K562 (cell line): Measurements from ENCODE around the gene CTPS2. TPM values are rescaled to one million over a fixed set of nuclear protein-coding genes. Genes with fewer than 3 reads are reported as not detected.

Experiments
- ATAC-seq: fragments of 200-7000 bp; cut with Tn5 transposase; 3 replicates; pipeline ENCODE4 v1.9.1; 2020; ENCODE audit warnings: moderate library complexity
- BruUV-seq: library from RNA; stranded (reverse); fragments of 400-500 nt; replicated peaks from 2 replicates; lab custom pipeline; 2021; lab: Mats Ljungman, UMichigan
- CTCF ChIA-PET: fragments of 300-600 bp; formaldehyde crosslinking; extraction: SDS; loops from one replicate; lab custom pipeline; 2021; ENCODE audit warnings: low intra/inter-chr PET ratio; lab: Yijun Ruan, JAX
- POLR2A ChIA-PET: fragments of 300-600, 350-650 bp; sonication (Branson Sonifier 250); formaldehyde crosslinking; extraction: SDS; loops from one replicate; lab custom pipeline; 2021; ENCODE audit warnings: antibody characterized with exemption, inconsistent platforms; lab: Yijun Ruan, JAX
- DNase-seq, 4 experiments: peaks; one replicate each; pipeline versions ENCODE4 v3.0.0 to v3.0.0-alpha.2; 2011 to 2018; ENCODE audit warnings: low spot score in 3 of 4, mixed read lengths in 3 of 4; ENCODE audit errors: extremely low read depth in 1 of 4
- FAIRE-seq: peaks from 2 replicates; lab custom pipeline; 2011; peaks lifted over from hg19 to GRCh38; lab: Jason Lieb, UNC
- H2AFZ ChIP-seq: 2 replicates; pipeline ENCODE4 v1.6.0; 2011; ENCODE audit warnings: low read depth, low read length, control low read depth, inconsistent platforms
- H3K27ac ChIP-seq: fragments of 200-600 bp; 3 replicates; pipeline ENCODE4 v1.8.0; 2011; ENCODE audit warnings: low read depth, mild to moderate bottlenecking, control low read depth, inconsistent platforms, low read length, moderate library complexity, mixed read lengths; ENCODE audit errors: extremely low read depth
- H3K27me3 ChIP-seq, 2 experiments: fragments of 300-600 bp in 1 of 2; 2 replicates in 1 of 2; 3 replicates in 1 of 2; pipeline versions ENCODE4 v1.6.0 to v1.8.0; 2011; ENCODE audit warnings: inconsistent platforms in 2 of 2, low read length in 2 of 2, mild to moderate bottlenecking in 1 of 2, mixed read lengths in 1 of 2, moderate library complexity in 1 of 2; ENCODE audit not compliant: control insufficient read depth in 2 of 2, insufficient read depth in 2 of 2
- H3K36me3 ChIP-seq: fragments of 300-600 bp; 3 replicates; pipeline ENCODE4 v1.8.0; 2011; ENCODE audit warnings: mild to moderate bottlenecking, low read length, inconsistent platforms; ENCODE audit not compliant: control insufficient read depth, insufficient read depth
- H3K4me1 ChIP-seq, 2 experiments: fragments of 200-600 bp in 1 of 2; replicated peaks in 1 of 2; 2 replicates in 1 of 2; 3 replicates in 1 of 2; pipeline versions ENCODE4 v1.5.1 to v1.8.0; 2011; ENCODE audit warnings: inconsistent platforms in 2 of 2, low read length in 2 of 2, mild to moderate bottlenecking in 1 of 2, mixed read lengths in 1 of 2, moderate library complexity in 1 of 2; ENCODE audit not compliant: control insufficient read depth in 2 of 2, insufficient read depth in 2 of 2
- H3K4me2 ChIP-seq: 2 replicates; pipeline ENCODE4 v1.6.1; 2011; ENCODE audit warnings: low read length, control low read depth, inconsistent platforms, mixed read lengths; ENCODE audit not compliant: insufficient read depth
- H3K4me3 ChIP-seq: fragments of 200-600 bp; sonication (generic), shearing (Covaris generic); 2 replicates; pipeline ENCODE4 v1.5.1; 2016; ENCODE audit warnings: control low read depth, inconsistent platforms
- H3K79me2 ChIP-seq: fragments of 200-600 bp; 3 replicates; pipeline ENCODE4 v1.8.0; 2011; ENCODE audit warnings: low read length, inconsistent platforms; ENCODE audit not compliant: control insufficient read depth, insufficient read depth
- H3K9ac ChIP-seq, 2 experiments: 2 replicates each; pipeline versions ENCODE4 v1.6.0 to v1.6.1; 2011; ENCODE audit warnings: low read depth in 2 of 2, low read length in 2 of 2, control low read depth in 1 of 2, inconsistent platforms in 1 of 2, mild to moderate bottlenecking in 1 of 2, mixed read lengths in 1 of 2; ENCODE audit not compliant: insufficient read depth in 1 of 2
- H3K9me1 ChIP-seq: one replicate; pipeline ENCODE4 v1.6.0; 2011; ENCODE audit warnings: inconsistent platforms, mild to moderate bottlenecking, low read length, moderate library complexity; ENCODE audit not compliant: control insufficient read depth, insufficient read depth
- H3K9me3 ChIP-seq: replicated peaks from 2 replicates; pipeline ENCODE4 v1.5.1; 2011; ENCODE audit warnings: low read depth, low read length, inconsistent platforms; ENCODE audit not compliant: control insufficient read depth, insufficient read depth
- H4K20me1 ChIP-seq: replicated peaks from 2 replicates; pipeline ENCODE4 v1.6.1; 2011; ENCODE audit warnings: low read length, inconsistent platforms, mixed read lengths; ENCODE audit not compliant: control insufficient read depth, insufficient read depth
- BCOR ChIP-seq: fragments of 450-650 bp; IDR thresholded peaks from 2 replicates; pipeline ENCODE4 v1.6.1; 2016
- BDP1 ChIP-seq: IDR thresholded peaks from 3 replicates; pipeline ENCODE4 v1.6.1; 2011; ENCODE audit not compliant: insufficient read length, insufficient read depth
- GATAD2B ChIP-seq: fragments of 450-650 bp; IDR thresholded peaks from 2 replicates; pipeline ENCODE4 v1.6.1; 2017; ENCODE audit warnings: mild to moderate bottlenecking, borderline replicate concordance
- HCFC1 ChIP-seq: IDR thresholded peaks from 2 replicates; pipeline ENCODE4 v1.6.1; 2012; ENCODE audit warnings: low read depth, low read length, improper control_type of control experiment
- HDAC3 ChIP-seq: fragments of 450-650 bp; IDR thresholded peaks from 2 replicates; pipeline ENCODE4 v1.6.1; 2018; ENCODE audit warnings: borderline replicate concordance, mild to moderate bottlenecking, moderate library complexity; ENCODE audit not compliant: partially characterized antibody
- KAT8 ChIP-seq: fragments of 450-650 bp; IDR thresholded peaks from 2 replicates; pipeline ENCODE4 v1.6.1; 2016; ENCODE audit warnings: low read depth, mild to moderate bottlenecking
- TGIF2 ChIP-seq: sonication (generic); formaldehyde crosslinking; IDR thresholded peaks from 2 replicates; pipeline ENCODE4 v1.8.1; 2022; ENCODE audit warnings: mild to moderate bottlenecking, missing genetic modification reagents, moderate library complexity
- U2AF1 ChIP-seq: fragments of 200-400 bp; formaldehyde crosslinking; optimal IDR thresholded peaks from 2 replicates; pipeline ENCODE3; 2017; ENCODE audit warnings: mild to moderate bottlenecking, low read depth, low read length, moderate library complexity
- ZNF263 ChIP-seq: sonication (generic); formaldehyde crosslinking; IDR thresholded peaks from 2 replicates; pipeline ENCODE4 v1.8.0; 2022; ENCODE audit warnings: mild to moderate bottlenecking, missing genetic modification reagents, borderline replicate concordance
- WGBS: fragments of 100-300 bp; shearing (Covaris generic); methylation state at CpG from one replicate; pipeline ENCODE4 v1.1.6; 2016; ENCODE audit warnings: low coverage, mixed read lengths; ENCODE audit not compliant: insufficient coverage; ENCODE audit errors: missing lambda C conversion rate; 5-methylcytosine and 5-hydroxymethylcytosine counted together
- in situ Hi-C: fragments of 300-500 bp; cut with MboI; formaldehyde crosslinking; loops from 4 replicates; pipeline ENCODE4 v1.15.0; 2018; ENCODE audit warnings: inconsistent platforms, mixed read lengths
- intact Hi-C: fragments of 100-400 bp; cut with micrococcal nuclease; formaldehyde crosslinking; loops from 2 replicates; pipeline ENCODE4 v1.14.2; 2022
- polyA plus RNA-seq, 8 experiments: library from polyadenylated mRNA; depleted of rRNA in 4 of 8; stranded (reverse) in 5 of 8; unstranded in 3 of 8; fragments of >200 nt; fragmentation: Nextera tagmentation in 2 of 8; fragmentation: Illumina TruSeq in 1 of 8; extraction: Ambion mirVana in 2 of 8; extraction: Trizol in 1 of 8; gene quantifications; 2 replicates each; pipeline versions ENCODE4 v1.2.1 to v1.2.3, GENCODE V29; 2011 to 2014; ENCODE audit warnings: inconsistent platforms in 1 of 8, missing spikeins in 1 of 8
- total RNA-seq, 7 experiments: library from RNA; depleted of rRNA in 6 of 7; stranded (reverse); fragments of >200 nt in 6 of 7; fragmentation: Illumina TruSeq in 2 of 7; extraction: Trizol in 2 of 7; gene quantifications; 2 replicates each; pipeline versions ENCODE4 v1.2.1 to v1.2.3, GENCODE V29; 2011 to 2021; ENCODE audit warnings: low replicate concordance in 1 of 7
- TF ChIP-seq, protein P1 (sequence below): fragments of 450-650 bp; IDR thresholded peaks from 2 replicates; pipeline ENCODE4 v1.6.1; 2014; ENCODE audit warnings: low read depth, mild to moderate bottlenecking, moderate library complexity, borderline replicate concordance
- TF ChIP-seq, protein P2 (sequence below), 2 experiments: fragments of 450-650 bp; formaldehyde crosslinking in 1 of 2; IDR thresholded peaks; 2 replicates each; pipeline versions ENCODE4 v1.4.0 to v1.6.1; 2014 to 2020; ENCODE audit warnings: mild to moderate bottlenecking in 2 of 2, borderline replicate concordance in 1 of 2, low read depth in 1 of 2

CTPS2 gene
- total and polyA plus RNA-seq, 9 of the 15 experiments (the other 6 are each of a cell fraction or from before 2014, with no cell fraction given): 5.4 to 19.5 (median 14.1) TPM

DNA sequence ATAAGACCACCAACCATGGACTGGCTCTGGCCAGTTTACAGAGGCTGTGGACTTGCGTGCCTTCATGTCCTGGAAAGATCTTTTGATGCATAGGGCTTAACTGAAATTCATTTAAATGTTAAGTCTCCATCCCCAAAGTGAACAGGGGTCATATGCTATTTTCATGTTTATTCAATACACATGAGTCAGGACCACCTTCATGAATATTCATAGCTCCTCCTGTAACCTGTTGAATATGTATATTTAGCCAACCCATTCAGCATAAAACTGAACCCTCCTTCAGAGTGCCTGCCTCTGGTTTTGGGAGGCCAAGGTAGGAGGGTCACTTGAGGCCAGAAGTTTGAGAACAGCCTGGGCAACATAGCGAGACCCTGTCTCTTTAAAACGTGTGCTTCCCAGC, 7.1 kb downstream of the CTPS2 start (continued):
- TF ChIP-seq, protein P1, sequence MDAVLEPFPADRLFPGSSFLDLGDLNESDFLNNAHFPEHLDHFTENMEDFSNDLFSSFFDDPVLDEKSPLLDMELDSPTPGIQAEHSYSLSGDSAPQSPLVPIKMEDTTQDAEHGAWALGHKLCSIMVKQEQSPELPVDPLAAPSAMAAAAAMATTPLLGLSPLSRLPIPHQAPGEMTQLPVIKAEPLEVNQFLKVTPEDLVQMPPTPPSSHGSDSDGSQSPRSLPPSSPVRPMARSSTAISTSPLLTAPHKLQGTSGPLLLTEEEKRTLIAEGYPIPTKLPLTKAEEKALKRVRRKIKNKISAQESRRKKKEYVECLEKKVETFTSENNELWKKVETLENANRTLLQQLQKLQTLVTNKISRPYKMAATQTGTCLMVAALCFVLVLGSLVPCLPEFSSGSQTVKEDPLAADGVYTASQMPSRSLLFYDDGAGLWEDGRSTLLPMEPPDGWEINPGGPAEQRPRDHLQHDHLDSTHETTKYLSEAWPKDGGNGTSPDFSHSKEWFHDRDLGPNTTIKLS: no peak
- no peak for TF ChIP-seq HCFC1

DNA sequence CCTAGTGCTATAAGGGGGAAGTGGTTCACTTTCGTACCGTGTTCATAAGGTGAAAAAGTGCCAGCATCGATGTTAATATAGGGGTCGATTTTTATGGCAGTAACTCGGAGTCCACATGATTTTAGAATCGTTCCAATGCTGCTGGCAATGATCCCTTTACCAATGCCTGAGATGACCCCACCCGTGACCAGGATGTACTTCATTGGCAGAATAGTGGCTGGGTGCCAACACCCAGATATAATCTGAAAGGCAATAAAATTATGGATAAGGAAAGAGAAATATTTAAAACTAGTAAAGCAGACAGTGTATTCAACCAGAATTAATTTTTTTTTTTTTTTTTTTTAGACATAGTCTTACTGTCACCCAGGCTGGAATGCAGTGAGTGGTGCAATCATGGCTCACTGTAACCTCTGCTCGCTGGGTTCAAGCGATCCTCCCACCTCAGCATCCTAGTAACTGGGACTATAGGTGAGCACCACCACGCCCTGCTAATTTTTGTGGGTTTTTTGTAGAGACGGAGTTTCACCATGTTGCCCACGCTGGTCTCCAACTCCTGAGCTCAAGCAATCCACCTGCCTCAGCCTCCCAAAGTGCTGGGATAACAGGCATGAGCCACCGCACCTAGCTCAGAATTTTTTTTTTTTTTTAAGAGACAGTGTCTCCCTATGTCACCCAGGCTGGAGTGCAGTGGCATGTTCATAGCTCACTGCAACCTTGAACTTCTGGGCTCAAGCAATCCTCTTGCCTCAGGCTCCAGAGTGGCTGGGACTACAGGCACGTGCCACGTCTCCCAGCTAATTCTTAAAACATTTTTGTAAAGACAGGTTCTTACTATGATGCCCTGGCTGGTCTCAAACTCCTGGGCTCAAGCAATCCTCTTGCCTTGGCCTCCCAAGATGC, 9.5 kb downstream of the CTPS2 start:
- POLR2A ChIA-PET: no interaction called here
- H3K4me1 ChIP-seq: no peaks in the 10 kb centered on the region
- H3K9me3 ChIP-seq: no peaks in the 10 kb centered on the region
- H4K20me1 ChIP-seq: no peaks in the 10 kb centered on the region
- WGBS: 94% methylated on average over 15 of the region's 15 CpGs
- no TSS peak for BruUV-seq
- CTCF ChIA-PET: no interaction called here
- H3K9ac ChIP-seq: no peak overlapping the region
- intact Hi-C loops: no loop called here
- no peak for DNase-seq
- no peak overlapping the region for H3K27ac ChIP-seq
- no peaks in the 10 kb centered on the region for H3K27me3 ChIP-seq
- H2AFZ ChIP-seq: no peak overlapping the region
- H3K79me2 ChIP-seq: no peaks in the 10 kb centered on the region
- ATAC-seq: no peak
- H3K4me3 ChIP-seq: no peak overlapping the region
- in situ Hi-C loops: no loop called here
- H3K4me2 ChIP-seq: no peak overlapping the region
- no peaks in the 10 kb centered on the region for H3K9me1 ChIP-seq
- H3K36me3 ChIP-seq: peaks cover 26% of the 10 kb centered on the region; the same call in 2 of the 3 replicates
- FAIRE-seq: no peak
- TF ChIP-seq TGIF2 (CRISPR knock-in tag) (no peak), U2AF1 (no peak), ZNF263 (CRISPR knock-in tag) (no peak), BDP1 (no peak), BCOR (no peak), KAT8 (no peak), HDAC3 (no peak), GATAD2B (no peak)
- TF ChIP-seq, protein P2, sequence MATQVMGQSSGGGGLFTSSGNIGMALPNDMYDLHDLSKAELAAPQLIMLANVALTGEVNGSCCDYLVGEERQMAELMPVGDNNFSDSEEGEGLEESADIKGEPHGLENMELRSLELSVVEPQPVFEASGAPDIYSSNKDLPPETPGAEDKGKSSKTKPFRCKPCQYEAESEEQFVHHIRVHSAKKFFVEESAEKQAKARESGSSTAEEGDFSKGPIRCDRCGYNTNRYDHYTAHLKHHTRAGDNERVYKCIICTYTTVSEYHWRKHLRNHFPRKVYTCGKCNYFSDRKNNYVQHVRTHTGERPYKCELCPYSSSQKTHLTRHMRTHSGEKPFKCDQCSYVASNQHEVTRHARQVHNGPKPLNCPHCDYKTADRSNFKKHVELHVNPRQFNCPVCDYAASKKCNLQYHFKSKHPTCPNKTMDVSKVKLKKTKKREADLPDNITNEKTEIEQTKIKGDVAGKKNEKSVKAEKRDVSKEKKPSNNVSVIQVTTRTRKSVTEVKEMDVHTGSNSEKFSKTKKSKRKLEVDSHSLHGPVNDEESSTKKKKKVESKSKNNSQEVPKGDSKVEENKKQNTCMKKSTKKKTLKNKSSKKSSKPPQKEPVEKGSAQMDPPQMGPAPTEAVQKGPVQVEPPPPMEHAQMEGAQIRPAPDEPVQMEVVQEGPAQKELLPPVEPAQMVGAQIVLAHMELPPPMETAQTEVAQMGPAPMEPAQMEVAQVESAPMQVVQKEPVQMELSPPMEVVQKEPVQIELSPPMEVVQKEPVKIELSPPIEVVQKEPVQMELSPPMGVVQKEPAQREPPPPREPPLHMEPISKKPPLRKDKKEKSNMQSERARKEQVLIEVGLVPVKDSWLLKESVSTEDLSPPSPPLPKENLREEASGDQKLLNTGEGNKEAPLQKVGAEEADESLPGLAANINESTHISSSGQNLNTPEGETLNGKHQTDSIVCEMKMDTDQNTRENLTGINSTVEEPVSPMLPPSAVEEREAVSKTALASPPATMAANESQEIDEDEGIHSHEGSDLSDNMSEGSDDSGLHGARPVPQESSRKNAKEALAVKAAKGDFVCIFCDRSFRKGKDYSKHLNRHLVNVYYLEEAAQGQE (IDR thresholded peaks at IDR 0.05; ENCODE audit: borderline replicate concordance): no peak
- TF ChIP-seq, protein P2 (CRISPR knock-in tag; IDR thresholded peaks at IDR 0.05; ENCODE audit: low read depth): no peak
